AG04450 (cell line): ENCODE measurements around the gene TRA2A. TPM values are rescaled to one million over a fixed set of nuclear protein-coding genes. Genes with fewer than 3 reads are reported as not detected.

Experiments
- CTCF ChIA-PET: fragments of 300-600, 350-600 bp; formaldehyde crosslinking; extraction: SDS; loops from one replicate; lab custom pipeline; 2022; ENCODE audit warnings: antibody characterized with exemption, inconsistent platforms; lab: Charles Lee
- POLR2A ChIA-PET: fragments of 350-600 bp; formaldehyde crosslinking; extraction: SDS; loops from one replicate; lab custom pipeline; 2021; ENCODE audit warnings: antibody characterized with exemption, inconsistent platforms; lab: Yijun Ruan, JAX
- DNase-seq: peaks from one replicate; pipeline ENCODE4 v3.0.0-alpha.2; 2011; ENCODE audit warnings: low read depth, low spot score
- H3K27ac ChIP-seq: one replicate; pipeline ENCODE4 v1.5.1; 2012; ENCODE audit warnings: low read depth, low read length, control low read depth
- H3K27me3 ChIP-seq: one replicate; pipeline ENCODE4 v1.6.0; 2012; ENCODE audit warnings: low read length; ENCODE audit not compliant: control insufficient read depth, insufficient read depth
- H3K4me3 ChIP-seq: 2 replicates; pipeline ENCODE4 v1.5.1; 2011; ENCODE audit warnings: mild to moderate bottlenecking, low read depth, low read length, control low read depth
- H3K9me3 ChIP-seq: 2 replicates; pipeline ENCODE4 v1.5.1; 2012; ENCODE audit warnings: low read length; ENCODE audit not compliant: control insufficient read depth, insufficient read depth
- CTCF ChIP-seq: IDR thresholded peaks from 2 replicates; pipeline ENCODE4 v1.5.1; 2011; ENCODE audit warnings: low read depth, low read length, control low read depth, inconsistent platforms
- polyA minus RNA-seq: library from RNA; depleted of rRNA, polyadenylated mRNA; stranded (reverse); fragments of >200 nt; gene quantifications from 2 replicates; pipeline ENCODE4 v1.2.3, GENCODE V29; 2011; rRNA and poly(A)+ RNA removed
- polyA plus RNA-seq: library from polyadenylated mRNA; depleted of rRNA; stranded (reverse); fragments of >200 nt; gene quantifications from 2 replicates; pipeline ENCODE4 v1.2.3, GENCODE V29; 2011; rRNA removed

Gene TRA2A
- polyA plus RNA-seq (64.6 and 78.8 TPM in 2 replicates), polyA minus RNA-seq (76.4 and 81.8 TPM in 2 replicates)

DNA sequence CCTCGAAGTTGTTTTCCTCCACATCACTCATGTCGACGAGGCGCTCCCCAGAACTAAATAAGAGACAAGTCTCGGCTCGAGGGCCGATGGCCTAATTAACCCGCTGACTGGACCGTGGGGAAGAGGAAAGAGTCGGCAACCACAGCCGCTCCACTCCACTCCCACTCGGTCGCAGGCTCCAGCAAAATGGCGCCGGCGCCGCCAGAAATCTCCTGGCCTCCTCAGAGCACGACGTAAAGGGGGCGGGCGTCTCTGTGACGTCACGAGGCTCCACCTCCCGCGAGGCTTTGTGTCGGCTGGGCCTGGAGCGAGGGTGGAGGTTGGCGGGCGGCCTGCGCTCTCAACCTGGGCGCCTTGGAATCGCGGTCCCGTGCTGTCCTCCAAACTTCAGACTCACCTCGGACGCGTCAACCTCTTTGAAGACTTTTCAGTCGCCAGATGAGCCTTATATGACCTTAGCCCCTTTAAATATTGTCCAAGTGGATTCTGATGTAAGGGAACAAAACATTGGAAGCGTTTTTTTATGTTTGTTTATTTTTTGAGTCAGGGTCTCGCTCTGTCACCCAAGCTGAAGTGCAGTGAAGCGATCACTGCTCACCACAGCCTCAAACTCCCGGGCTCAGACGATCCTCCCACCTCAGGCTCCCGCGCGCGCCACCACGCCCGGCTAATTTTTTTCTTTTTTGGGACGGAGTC is at the start of gene TRA2A:
Gene TRA2A (minus strand): TSS at position 188 of the 696 bp plus-strand sequence. CDS start 157 bp downstream, at position 31.
- DNase-seq, result peak; percentile 83
- H3K27ac ChIP-seq, result peak within 1 kb of the TSS; percentile 97
- H3K9me3 ChIP-seq, result no peaks in the 10 kb centered on the region; the same call in 1 of the 2 replicates
- H3K27me3 ChIP-seq, result no peaks in the 10 kb centered on the region
- peak within 1 kb of the TSS; percentile 99 for H3K4me3 ChIP-seq
- no peak for TF ChIP-seq CTCF
- ChIA-PET POLR2A (interaction anchor here (1.1 kb wide), 1 partner anchor 64 kb away, joined by 3 read pairs; no protein-coding TSS in a partner anchor), CTCF (interaction anchor here (1.3 to 1.6 kb wide), 2 partner anchors 259 to 270 kb away, joined by 5 to 9 read pairs; no protein-coding TSS in a partner anchor)

DNA sequence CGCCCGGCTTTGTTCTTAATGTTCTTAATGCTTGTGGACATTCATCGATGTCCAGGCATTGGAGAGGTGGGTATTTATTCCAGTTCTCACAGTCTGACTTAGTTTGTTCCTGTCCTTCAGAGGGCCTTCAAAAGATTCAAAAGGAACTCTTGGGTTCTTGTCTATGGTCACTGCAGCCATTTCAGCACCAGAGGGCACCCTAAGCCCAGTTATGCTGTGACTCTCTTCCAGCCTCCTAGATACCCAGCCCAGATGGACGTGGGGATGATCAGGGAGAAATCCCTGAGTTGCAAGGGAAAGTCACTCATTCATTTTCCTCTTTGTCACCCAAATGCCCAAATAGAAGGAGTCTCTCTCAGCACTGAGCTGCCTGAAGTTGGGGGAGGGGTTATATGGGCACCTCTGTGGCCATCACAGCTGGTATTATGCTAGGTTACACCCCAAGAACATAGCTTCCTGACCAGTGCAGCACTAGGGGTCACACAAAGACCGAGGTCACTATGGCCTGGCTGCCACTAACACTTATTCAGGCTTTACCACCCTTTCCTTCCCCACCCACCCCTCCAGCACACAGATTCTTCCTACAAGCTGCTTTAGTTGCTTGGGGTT is 38.9 kb upstream of the TRA2A start:
- Histone ChIP-seq H3K27me3 (no peaks in the 10 kb centered on the region), H3K4me3 (no peak overlapping the region), H3K27ac (no peak overlapping the region), H3K9me3 (no peaks in the 10 kb centered on the region)
- peak; percentile 44 for DNase-seq
- ChIA-PET POLR2A (no interaction called here), CTCF (interaction anchor here (0.5 to 3.2 kb wide), 42 partner anchors 9 to 1528 kb away, joined by 3 to 202 read pairs (median 4); partner anchors contain the start of genes CCDC126, FAM221A and STK31)
- peak; percentile 95 for TF ChIP-seq CTCF

GRCh38 chr7:23558303-23558702 is 26.5 kb upstream of the TRA2A start:
- no peak for TF ChIP-seq CTCF
- Histone ChIP-seq H3K27ac (no peak overlapping the region), H3K27me3 (peaks cover 10% of the 10 kb centered on the region), H3K9me3 (no peaks in the 10 kb centered on the region), H3K4me3 (no peak overlapping the region)
- ChIA-PET POLR2A (no interaction called here), CTCF (interaction anchor here (1.5 kb wide), 1 partner anchor 12 kb away, joined by 7 read pairs; no protein-coding TSS in a partner anchor)
- DNase-seq, result no peak

DNA sequence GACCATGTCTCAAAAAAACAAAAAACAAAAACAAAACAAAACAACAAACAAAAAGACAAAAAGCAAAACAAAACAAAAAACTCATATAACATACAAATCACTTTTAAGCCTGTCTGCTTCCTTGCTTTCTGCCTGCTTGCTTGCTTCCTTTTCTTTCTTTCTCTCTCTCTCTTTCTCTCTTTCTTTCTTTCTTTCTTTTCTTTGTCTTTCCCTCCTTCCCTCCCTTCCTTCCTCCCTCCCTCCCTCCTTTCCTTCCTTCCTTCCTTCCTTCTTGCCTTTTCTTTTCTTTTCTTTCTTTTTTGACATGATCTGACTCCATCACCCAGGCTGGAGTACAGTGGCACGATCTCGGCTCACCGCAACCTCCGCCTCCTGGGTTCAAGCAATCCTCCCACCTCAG is 15.9 kb upstream of the TRA2A start:
- ChIA-PET POLR2A (no interaction called here), CTCF (interaction anchor here (0.6 to 3.6 kb wide), 14 partner anchors 10 to 336 kb away, joined by 3 to 62 read pairs (median 6); partner anchors contain the start of gene STK31)
- Histone ChIP-seq H3K27ac (no peak overlapping the region), H3K9me3 (no peaks in the 10 kb centered on the region; the same call in 1 of the 2 replicates), H3K27me3 (peaks cover 3% of the 10 kb centered on the region), H3K4me3 (no peak overlapping the region)
- no peak for DNase-seq
- TF ChIP-seq CTCF, result no peak
